Cardiac septum (tissue), 1 donor: ENCODE results near the gene ZSCAN12. TPM values are rescaled to one million over a fixed set of nuclear protein-coding genes. Genes with fewer than 3 reads are reported as not detected.
A peak's percentile ranks its signal among the peaks of the same experiment; 100 is the strongest.
"Not testable (repeated sequence)": the region's sequence is repeated elsewhere in the genome, so short reads cannot be mapped to it uniquely, and the experiment has no call there.

ENCODE experiments used
- DNase-seq: peaks from one replicate; pipeline ENCODE4 v3.0.0-alpha.2; 2020; ENCODE audit warnings: low spot score
- intact Hi-C: fragments of 100-400 bp; cut with DNase I; formaldehyde crosslinking; loops from one replicate; pipeline ENCODE4 v1.14.0; 2022
- long read RNA-seq: library from polyadenylated mRNA; unstranded; transcript quantifications from one replicate; pipeline ENCODE4 v2.0.0, GENCODE V29; 2021
- total RNA-seq: library from RNA; stranded (reverse); fragmentation: NEBNext Ultra II Directional; extraction: Animal tissue kit (Norgen Biotek cat#: 25700); gene quantifications from one replicate; pipeline ENCODE4 v1.2.1, GENCODE V29; 2021
- donor health status: DM: no; HTN: no; CAD: no.

Gene ZSCAN12
- total RNA-seq: 3.1 TPM
- long read RNA-seq, partial matches to known transcripts: 2 of 8 reads
- long read RNA-seq, other reads (novel, unspliced or antisense): 2 of 8 reads

DNA sequence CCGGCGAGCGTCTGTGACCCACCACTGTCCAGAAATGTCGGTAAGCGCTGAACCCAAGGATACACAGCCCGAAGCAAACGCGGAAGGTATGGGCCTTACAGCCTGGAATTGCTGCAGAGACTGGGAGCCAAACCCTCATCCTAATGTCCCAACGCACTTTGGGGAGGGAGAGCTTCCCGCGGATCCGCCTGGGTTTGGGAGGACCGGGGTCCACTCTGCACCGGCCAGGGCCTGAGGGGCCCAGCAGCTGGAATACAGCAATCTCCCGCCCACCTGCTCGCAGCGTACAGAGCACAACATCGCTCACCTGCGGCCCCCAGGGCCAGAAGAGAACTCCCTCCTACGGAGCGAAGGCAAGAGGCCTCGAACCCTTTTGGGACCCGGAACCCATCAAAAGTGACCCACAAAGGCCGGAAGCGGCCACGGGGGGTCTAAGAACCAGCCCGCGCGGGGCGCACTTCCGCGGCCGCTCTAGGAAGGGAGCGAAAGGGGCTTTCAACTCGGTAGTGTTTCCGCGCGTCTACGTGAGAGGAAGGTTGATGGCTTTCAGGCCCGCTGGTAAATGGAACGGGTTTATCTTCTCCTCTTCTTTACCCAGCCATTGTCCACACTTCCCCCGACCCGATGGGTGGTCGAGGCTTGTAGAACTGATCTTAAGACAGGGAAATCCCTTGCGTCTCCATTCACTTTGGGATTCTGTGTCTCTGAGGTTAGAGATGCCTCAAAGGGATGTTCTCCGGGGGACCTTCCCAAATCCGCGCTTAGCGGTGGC is at the start of gene ZSCAN12:
ZSCAN12 (minus strand) TSS at position 398 of the 772 bp plus-strand sequence. CDS start 1,342 bp downstream, outside the sequence.
- intact Hi-C loops: loop anchor here (2.0 kb wide), 1 partner anchor 43 kb away; the partner anchor contains the start of gene ZSCAN23
- peak; percentile 79 for DNase-seq

DNA sequence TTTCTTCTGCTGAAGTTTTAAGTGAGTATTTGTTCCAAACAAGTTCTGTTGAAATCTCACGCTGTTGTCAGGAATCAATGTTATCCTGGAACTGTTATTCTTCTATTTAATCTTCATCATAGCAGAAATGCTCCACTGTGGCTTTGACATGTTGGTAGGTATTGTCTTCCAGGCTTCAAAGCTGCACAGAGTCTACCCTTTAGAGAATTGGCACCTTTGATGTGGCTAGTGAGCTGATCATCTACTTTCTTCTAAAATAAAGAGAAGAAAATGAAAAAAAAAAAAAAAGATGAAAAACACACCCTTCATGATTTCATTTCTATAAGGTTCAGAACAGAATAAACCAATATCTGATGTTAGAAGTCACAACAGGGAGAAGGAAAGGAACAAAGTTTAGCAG is 49.5 kb upstream of the ZSCAN12 start:
- no peak for DNase-seq
- intact Hi-C loops: no loop called here

DNA sequence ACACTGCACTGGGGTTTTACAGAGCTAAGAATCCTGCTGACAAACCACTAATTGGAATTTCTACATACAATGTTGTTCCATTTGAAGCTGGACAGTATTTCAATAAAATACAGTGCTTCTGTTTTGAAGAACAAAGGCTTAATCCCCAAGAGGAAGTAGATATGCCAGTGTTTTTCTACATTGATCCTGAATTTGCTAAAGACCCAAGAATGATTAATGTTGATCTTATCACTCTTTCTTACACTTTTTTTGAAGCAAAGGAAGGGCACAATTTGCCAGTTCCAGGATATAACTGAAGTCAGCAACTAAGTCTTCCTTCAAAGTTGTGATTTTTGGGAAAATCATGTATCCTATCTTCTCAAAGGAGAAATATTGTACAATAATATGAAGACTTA is 48.0 kb upstream of the ZSCAN12 start:
- DNase-seq, intact Hi-C loops: not testable (repeated sequence)

DNA sequence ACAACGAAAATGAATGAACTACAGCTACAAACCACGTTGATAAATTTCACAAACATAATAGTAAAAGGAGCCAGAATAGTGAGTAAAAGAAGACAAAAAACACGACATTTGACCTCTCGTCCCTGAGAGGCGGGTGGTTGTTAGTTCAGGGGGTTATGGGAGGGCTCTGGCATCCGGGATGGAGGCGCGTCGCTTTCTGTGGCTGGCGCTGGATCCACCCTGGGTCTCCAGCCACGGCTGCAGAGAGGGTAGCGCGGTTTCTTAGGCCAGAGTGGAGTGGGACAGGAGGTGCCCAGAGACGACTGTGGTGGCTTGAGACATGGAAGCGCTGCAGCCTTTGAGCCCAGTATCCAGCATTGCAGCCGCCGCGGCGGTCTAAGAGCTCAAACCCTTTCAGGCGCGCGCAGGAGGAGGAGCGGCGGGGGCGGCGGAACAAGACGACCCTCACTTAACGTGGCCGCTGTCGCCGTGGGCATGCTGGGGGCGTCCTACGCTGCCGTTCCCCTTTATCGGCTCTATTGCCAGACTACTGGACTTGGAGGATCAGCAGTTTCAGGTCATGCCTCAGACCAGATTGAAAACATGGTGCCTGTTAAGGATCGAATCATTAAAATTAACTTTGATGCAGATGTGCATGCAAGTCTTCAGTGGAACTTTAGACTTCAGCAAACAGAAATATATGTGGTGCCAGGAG is 47.4 kb upstream of the ZSCAN12 start:
- DNase-seq: no peak
- intact Hi-C loops: no loop called here

DNA sequence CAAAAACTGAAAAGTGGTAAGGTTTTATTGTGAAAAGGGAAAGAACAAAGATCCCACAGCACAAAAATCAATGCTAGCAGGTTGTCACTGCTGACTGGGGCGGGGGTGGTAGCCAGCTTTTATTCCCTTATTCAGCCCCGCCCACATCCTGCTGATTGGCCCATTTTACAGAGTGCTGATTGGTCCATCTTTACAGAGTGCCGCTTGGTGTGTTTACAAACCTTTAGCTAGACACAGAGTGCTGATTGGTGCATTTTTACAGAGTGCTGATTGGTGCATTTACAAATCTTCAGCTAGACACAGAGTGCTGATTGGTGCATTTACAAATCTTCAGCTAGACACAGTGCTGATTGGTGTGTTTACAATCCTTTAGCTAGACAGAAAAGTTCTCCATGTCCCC is 45.2 kb upstream of the ZSCAN12 start:
- DNase-seq, intact Hi-C loops: not testable (repeated sequence)

DNA sequence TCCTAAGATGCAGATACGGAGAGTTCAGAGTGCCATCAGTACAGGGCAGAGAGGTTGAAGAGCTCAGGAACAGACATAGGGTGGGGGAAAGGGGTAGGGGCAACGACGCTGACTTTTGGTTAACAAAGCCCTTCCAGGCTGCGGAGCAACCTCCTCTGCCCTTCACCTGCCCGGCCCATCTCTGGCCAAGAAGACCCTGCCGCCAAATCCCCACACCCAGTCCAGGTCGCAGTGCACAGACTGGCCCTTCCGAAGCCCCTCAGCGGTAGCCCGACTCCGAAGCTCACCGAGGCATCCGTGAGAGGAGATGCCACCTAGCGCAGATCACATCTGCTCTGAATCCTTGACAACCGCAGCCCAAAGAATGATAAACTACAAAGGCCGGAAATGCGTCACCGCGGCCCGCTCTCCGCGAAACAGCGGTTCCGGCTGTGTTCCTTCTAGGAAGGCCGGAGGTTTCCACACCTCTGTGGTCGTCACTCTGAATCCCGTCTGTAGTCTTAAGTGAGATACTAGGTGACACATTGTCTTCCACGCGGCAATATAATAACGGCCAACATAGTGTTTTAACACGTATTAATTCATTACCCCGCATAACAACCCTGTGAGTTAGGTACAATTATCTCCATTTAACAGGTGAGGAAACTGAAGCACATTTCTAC is 43.7 kb upstream of the ZSCAN12 start, which contains the start of gene ZSCAN23:
ZSCAN23 (minus strand) TSS at position 380 of the 662 bp plus-strand sequence. CDS start 7,225 bp downstream, outside the sequence.
- intact Hi-C loops: loop anchor here (2.0 kb wide), 1 partner anchor 44 kb away; the partner anchor contains the start of gene ZSCAN12
- peak; percentile 80 for DNase-seq

DNA sequence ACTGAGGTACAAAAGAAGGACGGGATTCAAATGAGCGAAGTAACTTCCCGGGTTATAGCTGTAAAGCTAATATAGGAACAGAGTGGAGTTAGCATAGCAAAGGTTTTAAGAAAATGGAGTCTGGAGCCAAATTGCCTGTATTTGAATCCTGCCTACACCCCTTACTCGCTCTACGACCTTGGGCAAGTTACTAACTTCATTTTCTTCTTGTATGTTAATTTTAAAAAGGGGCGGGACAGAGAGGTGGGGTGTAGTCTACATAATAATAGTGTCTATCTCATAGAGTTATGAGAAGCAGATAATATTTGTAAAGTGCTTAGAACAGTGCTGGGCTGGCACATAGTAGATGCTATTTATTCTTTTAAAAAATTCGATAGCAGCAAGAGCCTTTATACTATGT is 43.0 kb upstream of the ZSCAN12 start:
- intact Hi-C loops: loop anchor here (2.0 kb wide), 1 partner anchor 44 kb away; the partner anchor contains the start of gene ZSCAN12
- DNase-seq: no peak

DNA sequence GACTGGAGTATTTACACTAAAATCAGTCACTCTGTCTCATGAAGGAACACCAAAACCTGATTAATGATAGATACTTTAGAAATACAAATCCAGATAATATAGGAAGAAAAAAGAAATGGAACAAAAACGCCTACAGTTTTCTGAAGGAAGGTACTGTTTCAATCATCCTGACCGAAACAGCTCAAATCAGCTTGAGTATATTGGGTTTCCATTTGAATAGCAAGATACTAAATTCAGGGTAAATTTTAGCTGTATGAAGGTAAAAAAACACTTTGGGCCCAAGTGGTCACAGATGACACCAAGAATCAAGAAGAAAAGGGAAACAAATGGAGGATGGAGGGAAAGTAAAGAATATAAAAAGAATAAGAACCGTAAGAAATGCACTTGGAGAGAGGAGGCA is 36.9 kb upstream of the ZSCAN12 start:
- intact Hi-C loops: no loop called here
- DNase-seq: no peak

DNA sequence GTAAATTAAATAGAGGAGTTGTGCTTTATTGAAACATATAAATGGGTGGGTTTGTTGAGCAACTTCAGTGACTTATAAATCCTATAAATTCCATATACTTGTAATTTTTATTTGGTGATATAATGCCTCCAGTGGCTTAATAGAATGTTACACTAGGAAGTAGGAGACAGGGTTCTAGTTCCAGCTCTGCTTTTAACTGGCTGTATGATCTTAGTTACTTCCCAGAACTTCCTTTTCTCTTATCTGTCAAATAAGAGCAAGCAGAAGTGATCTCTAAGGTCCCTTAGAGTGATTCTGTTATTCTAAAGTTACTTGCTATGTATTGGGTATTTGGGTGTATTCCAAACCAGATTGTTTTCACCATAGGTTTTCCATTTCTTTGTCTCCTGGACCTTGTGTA is 33.6 kb upstream of the ZSCAN12 start:
- no peak for DNase-seq
- intact Hi-C loops: no loop called here

DNA sequence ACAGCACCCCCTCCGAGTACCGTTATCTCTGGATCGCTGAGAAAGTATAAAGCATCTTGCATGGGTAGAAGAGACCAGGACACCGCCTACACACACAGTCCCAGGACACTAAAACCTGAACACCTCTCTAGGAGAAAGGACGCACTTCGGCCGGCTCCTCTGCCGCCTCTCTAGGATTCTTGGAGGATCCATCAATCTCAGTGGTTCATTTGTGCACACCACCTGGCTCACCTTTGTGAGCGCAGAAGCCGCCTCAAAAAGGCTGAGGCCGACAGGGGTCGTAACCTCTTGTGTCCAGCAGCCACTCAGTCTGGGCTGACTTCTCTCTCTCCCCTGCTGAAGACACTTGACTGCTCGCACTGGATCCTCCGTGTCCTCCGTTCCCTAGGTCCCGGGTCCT is 30.2 kb upstream of the ZSCAN12 start:
- intact Hi-C loops: no loop called here
- DNase-seq: no peak

DNA sequence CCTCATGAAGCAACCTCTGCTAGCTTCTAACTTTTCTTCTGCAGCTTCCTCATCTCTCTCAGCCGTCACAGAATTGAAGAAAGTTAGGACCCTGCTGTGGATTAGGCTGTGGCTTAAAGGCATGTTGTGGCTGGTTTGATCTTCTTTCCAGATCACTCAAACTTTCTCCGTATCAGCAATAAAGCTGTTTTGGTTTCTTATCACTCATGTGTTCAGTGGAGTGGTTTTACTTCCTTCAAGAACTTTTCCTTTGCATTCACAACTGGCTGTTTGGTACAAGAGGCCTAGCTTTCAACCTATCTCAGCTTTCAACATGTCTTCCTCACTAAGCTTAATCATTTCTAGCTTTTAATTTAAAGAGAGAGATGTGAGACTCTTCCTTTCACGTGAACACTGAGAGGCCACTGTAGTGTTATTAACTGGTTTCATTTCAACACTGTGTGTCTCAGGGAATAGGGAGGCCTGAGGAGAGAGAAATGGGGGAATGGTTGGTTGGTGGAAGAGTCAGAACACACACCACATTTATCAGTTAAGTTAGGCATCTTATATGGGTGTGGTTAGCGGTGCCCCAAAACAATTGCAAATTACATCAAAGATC is 26.5 kb upstream of the ZSCAN12 start:
- intact Hi-C loops: no loop called here
- DNase-seq: no peak

DNA sequence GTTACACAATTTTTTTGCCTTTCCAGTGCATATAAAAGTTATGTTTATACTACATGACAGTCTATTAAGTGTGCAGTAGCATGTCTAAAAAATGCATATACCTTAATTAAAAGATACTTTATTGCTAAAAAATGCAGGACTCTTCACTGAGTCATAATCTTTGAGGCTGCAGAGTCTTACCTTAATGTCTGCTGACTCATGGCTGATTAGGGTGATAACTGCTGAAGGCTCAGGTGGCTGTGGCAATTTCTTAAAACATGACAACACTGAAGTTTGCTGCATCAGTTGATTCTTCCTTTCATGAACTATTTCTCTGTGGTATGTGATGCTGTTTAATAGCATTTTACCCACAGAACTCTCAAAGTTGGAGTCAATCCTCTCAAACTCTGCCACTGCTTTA is 24.6 kb upstream of the ZSCAN12 start:
- intact Hi-C loops: no loop called here

DNA sequence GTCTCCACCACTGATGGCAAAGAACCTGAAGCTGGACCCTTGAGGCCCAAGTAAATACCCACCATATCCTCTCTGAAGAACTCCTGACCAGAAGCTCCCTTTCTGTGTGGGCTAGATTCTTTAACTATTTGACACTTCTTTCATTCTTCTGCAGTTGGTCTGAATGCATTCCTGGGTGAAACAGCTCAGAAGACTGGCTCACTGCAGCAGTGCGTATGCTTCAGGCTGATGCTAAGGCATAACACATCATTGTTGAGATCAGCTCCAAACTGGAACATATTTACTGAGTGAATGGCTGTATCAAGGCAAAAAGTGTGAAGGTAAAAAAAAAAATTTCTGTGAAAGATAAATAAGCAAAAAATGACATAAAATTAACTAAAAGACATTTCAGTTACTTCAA is 24.0 kb upstream of the ZSCAN12 start:
- no peak for DNase-seq
- intact Hi-C loops: no loop called here

More for the DNA sequence above, 24.6 kb upstream of the ZSCAN12 start:
- DNase-seq: no peak

DNA sequence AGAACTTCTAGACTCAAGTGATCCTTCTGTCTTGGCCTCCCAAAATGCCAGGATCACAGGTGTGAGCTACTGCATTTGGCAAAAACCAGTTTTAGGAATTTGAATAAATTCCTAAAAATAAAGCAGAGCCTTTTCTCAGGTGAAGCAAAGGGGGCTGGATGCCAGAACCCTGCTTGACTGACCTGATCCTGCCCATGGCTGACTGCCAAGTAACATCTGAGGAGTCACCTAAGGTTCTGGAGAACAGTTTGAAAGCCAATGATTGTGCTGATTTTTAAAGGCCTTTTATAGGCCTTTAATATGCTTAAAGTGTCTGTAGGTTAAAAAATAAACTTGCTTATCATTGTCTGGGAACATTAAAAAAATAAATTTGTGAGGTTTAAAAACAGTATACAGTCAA is 14.1 kb upstream of the ZSCAN12 start:
- intact Hi-C loops: no loop called here
- DNase-seq: no peak

DNA sequence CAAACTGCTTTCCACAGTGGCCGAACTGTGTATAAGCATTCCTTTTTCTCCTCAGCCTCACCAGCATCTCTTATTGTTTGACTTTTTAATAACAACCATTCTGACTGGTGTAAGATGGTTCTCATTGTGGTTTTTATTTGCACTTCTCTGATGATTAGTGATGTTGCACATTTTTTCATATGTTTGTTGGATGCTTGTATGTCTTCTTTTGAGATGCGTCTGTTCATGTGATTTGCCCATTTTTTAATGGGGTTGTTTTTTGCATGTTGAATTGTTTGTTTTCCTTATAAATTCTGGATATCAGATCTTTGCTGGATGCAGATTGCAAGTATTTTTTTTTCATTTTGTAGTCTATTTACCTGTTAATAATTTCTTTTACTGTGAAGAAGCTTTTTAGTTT is 11.2 kb upstream of the ZSCAN12 start:
- intact Hi-C loops: no loop called here
- DNase-seq: no peak

DNA sequence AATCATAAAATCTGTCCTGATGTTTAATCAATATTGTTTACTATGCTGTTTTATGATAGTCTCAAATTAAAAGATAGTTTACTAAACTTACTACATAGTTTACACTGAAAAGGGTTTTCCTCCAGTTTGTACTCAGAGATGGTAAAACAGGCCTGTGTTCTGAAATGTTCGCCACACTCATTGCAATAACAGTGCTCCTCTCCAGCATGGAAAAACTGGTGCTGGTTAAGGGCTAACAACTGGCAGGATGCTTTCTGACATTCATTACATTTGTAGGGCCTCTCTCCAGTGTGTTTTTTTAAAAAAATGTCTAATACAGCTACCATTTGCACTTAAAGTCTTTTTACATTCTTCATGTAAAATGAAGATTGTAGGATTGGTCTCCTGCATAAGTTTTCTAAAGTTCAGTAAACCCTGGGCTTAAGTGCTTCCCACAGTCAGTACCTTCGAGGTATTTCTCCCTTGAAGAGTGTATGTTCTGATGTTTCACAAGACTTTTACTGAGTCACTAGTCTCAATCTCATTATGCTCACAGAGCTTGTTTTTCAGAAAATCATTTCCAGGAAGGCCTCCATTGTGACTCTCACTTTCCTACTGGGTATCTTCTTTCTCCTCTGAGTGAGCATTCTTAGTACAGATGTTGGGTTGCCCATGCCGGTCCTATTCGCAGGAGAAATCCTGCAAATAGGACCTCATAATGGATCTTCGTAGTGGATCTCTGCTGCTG is 8.7 kb upstream of the ZSCAN12 start:
- no peak for DNase-seq
- intact Hi-C loops: no loop called here

DNA sequence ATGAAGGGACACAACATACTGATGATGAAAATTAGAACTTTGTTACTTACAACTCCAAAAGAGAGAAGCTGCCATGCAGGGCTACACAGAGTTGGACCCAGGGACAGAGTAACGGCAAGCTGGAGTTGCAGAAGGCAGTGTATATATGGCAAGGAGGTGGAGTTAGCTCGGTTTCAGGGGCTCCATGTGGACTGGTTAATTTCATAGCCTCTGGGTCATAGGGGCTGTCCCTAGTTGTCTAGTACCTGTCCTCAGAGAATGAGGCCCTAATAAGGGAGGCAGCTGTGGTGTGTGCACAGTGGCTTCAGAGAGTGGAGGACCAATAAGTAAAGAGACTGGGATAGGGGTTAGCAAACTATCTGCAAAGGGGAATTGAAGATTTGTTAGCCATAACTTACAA is 7.9 kb upstream of the ZSCAN12 start:
- intact Hi-C loops: no loop called here
- no peak for DNase-seq

DNA sequence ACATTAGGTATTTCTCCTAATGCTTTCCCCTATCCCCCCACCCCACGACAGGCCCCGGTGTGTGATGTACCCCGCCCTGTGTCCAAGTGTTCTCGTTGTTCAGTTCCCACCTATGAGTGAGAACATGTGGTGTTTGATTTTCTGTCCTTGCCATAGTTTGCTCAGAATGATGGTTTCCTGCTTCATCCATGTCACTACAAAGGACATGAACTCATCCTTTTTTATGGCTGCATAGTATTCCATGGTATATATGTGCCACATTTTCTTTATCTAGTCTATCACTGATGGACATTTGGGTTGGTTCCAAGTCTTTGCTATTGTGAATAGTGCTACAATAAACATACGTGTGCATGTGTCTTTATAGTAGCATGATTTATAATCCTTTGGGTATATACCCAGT is 4.4 kb upstream of the ZSCAN12 start:
- intact Hi-C loops, DNase-seq: not testable (repeated sequence)

DNA sequence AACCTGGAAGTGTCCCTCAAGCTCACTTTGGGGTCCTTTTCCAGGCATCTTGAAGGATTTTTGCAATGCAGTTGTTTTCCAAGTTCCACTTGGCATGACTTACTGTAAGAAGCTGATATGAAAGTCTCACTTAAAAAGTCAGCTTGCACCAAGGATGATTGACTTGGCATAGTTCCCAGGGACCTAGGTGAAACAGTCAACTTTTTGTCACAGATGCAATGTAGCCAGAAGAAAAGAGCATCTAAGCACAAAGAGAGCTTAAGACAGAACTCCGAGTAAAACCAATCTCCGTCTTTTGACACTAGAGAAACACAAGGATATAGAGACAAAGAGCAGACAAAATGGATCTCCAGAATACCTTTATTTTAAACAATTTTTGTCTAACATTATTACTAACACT is 2.6 kb upstream of the ZSCAN12 start:
- DNase-seq: no peak
- intact Hi-C loops: no loop called here
